ENCODE data around the gene TSG101. TPM values are rescaled to one million over a fixed set of nuclear protein-coding genes. Genes with fewer than 3 reads are reported as not detected.

Gene TSG101, protein sequence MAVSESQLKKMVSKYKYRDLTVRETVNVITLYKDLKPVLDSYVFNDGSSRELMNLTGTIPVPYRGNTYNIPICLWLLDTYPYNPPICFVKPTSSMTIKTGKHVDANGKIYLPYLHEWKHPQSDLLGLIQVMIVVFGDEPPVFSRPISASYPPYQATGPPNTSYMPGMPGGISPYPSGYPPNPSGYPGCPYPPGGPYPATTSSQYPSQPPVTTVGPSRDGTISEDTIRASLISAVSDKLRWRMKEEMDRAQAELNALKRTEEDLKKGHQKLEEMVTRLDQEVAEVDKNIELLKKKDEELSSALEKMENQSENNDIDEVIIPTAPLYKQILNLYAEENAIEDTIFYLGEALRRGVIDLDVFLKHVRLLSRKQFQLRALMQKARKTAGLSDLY
- 100 to 1,000 TPM in 3 of 5 donors, 10 to 100 TPM in 2; 83.8 to 136 (median 114) TPM for polyA plus RNA-seq (ENCODE audit: insufficient read depth in 1 of 5, insufficient read length in 5 of 5, low replicate concordance in 1 of 5)
- long read RNA-seq, donor 1, transcript TSG101-201 (10 exons, 1,824 nt), result major isoform, 35 of 62 reads
- long read RNA-seq, donor 1, partial matches to known transcripts, result 19 of 62 reads
- long read RNA-seq, donor 1, other reads (novel, unspliced or antisense), result 8 of 62 reads
- long read RNA-seq, donor 2, transcript TSG101-201 (10 exons, 1,824 nt), result major isoform, 23 of 35 reads
- long read RNA-seq, donor 2, partial matches to known transcripts, result 7 of 35 reads
- long read RNA-seq, donor 2, other reads (novel, unspliced or antisense), result 5 of 35 reads
- long read RNA-seq, donor 3, transcript TSG101-201 (10 exons, 1,824 nt), result major isoform, 36 of 41 reads
- long read RNA-seq, donor 3, partial matches to known transcripts, result 5 of 41 reads
- long read RNA-seq, donor 3, other reads (novel, unspliced or antisense), result 0 of 41 reads
- long read RNA-seq, donor 4, transcript TSG101-201 (10 exons, 1,824 nt), result major isoform, 18 of 33 reads
- long read RNA-seq, donor 4, partial matches to known transcripts, result 10 of 33 reads
- long read RNA-seq, donor 4, other reads (novel, unspliced or antisense), result 5 of 33 reads
- long read RNA-seq, donor 5, transcript TSG101-201 (10 exons, 1,824 nt), result major isoform, 47 of 57 reads
- long read RNA-seq, donor 5, partial matches to known transcripts, result 0 of 57 reads
- long read RNA-seq, donor 5, other reads (novel, unspliced or antisense), result 9 of 57 reads
- long read RNA-seq, donor 6, transcript TSG101-201 (10 exons, 1,824 nt), result major isoform, 48 of 64 reads
- long read RNA-seq, donor 6, partial matches to known transcripts, result 7 of 64 reads
- long read RNA-seq, donor 6, other reads (novel, unspliced or antisense), result 8 of 64 reads
- long read RNA-seq, donor 7, transcript TSG101-201 (10 exons, 1,824 nt), result major isoform, 31 of 31 reads
- long read RNA-seq, donor 7, partial matches to known transcripts, result 0 of 31 reads
- long read RNA-seq, donor 7, other reads (novel, unspliced or antisense), result 0 of 31 reads
- long read RNA-seq, donor 8, transcript TSG101-201 (10 exons, 1,824 nt), result major isoform, 7 of 13 reads
- long read RNA-seq, donor 8, partial matches to known transcripts, result 0 of 13 reads
- long read RNA-seq, donor 8, other reads (novel, unspliced or antisense), result 6 of 13 reads

DNA sequence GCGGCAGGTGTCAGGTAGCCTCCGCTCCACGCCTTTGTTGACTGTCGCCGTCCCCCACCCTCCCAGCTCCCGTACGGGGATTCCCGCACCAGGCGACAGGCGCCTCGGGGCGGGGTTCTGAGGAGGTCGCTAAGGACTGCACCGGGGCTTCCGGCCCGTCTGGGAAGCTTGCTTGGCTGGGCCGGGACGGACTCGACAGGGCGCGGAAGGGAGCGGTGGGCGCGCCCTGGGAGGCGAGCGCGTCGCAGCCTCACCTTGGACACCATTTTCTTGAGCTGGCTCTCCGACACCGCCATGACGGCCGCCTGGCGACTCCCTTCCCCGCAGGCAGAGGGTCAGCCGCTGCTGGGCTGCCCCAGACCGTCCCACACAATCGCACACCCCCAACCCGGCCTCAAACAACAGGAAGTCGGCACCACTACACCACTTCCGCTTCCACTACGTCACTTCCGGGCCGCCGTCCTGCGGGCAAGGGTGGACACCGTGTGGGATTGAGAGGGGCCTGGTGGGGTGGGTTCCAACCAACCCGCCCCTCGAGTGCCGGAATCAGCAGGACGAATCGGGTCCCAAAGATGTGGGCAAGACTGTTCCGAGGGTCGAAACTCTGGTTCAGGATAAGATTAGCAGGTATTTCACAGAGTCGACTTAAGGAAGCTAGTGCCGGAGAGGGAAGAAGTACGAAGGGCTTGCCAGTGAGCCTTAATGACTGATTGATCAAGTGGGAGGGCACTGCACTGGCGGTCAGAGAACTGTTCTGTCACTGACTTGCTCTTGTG, at the start of gene TSG101:
TSG101 (minus strand) TSS at position 422 of the 776 bp plus-strand sequence; CDS start at position 296, 126 bp downstream.
- DNase-seq, result peak; percentile 94 to 96

DNA sequence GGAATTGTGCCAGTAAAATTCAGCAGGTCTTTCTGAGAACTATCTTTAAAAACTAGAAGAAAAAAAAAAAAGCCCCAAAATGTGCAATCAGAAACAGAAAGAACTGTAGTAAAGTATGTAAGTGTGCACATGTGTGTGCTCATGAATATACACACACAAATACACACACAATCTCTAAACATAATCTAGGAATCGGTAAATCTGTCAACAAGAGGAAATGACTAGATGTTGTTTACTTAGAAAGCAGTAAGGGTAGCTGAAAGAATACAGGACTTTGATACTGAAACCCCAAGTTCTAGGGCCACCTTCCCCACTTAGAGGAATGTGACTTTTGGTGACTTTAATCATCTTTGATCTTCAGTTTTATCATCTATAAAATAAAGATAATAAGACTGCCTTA, 48.6 kb upstream of the TSG101 start:
- DNase-seq, result no peak

DNA sequence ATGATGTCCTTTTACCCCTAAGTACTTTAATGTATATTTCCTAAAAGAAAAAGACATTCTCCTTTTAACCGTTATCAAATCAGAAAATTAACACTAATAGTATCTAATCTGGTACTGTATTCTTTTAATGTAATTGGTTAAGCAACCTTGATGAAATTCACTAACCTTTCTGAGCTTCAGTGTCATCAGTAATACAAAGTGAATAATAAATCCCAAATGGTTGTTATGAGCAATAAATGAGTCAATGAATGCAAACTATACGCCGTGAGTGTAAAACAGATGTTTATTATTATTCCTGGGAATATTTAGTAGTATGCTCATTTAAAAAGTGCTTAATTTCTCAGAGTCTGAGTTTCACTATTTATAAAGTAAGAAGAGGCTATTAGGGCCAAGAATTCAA, 40.3 kb upstream of the TSG101 start:
- DNase-seq, result no peak

- no peak for DNase-seq
Measured at GRCh38 chr11:18566406-18566805, 39.7 kb upstream of the TSG101 start.

DNA sequence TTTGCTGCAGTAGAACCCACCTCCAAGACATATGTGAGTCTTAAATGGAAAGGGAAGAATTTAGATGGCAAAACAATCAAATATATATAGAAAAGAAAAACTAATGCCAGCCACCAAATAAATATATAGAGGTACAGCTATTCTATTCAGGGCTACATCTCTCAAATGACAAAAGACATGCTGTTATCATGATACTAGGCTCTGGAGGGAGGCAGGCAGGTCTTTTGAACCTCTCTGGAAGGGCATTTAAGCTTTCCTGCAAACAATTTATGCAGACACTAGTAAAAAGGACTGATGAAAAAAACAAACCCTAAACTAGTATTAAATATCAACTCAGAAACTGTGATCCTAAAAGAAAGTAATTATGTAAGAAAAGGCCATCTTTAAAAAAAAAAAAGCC, 37.4 kb upstream of the TSG101 start:
- no peak for DNase-seq

DNA sequence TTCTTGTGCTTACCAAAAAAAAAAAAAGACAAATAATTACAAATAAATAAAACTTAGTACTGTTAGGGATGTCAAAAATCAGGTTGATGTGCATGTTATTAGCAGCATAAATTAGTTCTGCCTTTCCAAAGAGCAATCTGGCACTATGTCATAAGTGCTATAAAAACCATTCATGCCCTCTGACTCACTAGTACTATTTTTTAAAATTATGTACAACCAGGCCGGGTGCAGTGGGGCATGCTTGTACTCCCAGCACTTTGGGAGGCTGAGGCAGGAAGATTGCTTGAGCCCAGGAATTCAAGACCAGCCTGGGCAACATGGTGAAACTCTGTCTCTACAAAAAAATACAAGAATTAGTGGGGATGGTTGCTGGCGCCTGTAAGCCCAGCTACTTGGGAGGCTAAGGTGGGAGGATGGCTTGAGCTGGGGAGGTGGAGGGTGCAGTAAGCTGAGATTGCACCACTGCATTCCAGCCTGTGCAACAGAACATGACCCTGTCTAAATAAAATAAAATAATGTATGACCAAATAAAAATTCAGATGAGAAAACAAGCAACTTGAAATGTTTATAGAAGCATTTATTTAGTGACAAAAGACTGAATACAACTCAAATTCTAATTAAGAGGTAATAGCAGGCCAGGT, 36.5 kb upstream of the TSG101 start:
- no peak for DNase-seq

- no peak for DNase-seq
Measured at GRCh38 chr11:18548001-18548400, 21.3 kb upstream of the TSG101 start.

- DNase-seq, result no peak
Measured at GRCh38 chr11:18540207-18541009, 13.7 kb upstream of the TSG101 start.

GRCh38 chr11:18536209-18536608, 9.5 kb upstream of the TSG101 start:
- peak; percentile 18 to 23 for DNase-seq

GRCh38 chr11:18534245-18534644, 7.5 kb upstream of the TSG101 start:
- DNase-seq, result no peak

GRCh38 chr11:18533365-18533764, 6.6 kb upstream of the TSG101 start:
- DNase-seq, result no peak

GRCh38 chr11:18527512-18527911, 770 bp upstream of the TSG101 start:
- DNase-seq, result peak in 1 of 2 donors; percentile 2

DNA sequence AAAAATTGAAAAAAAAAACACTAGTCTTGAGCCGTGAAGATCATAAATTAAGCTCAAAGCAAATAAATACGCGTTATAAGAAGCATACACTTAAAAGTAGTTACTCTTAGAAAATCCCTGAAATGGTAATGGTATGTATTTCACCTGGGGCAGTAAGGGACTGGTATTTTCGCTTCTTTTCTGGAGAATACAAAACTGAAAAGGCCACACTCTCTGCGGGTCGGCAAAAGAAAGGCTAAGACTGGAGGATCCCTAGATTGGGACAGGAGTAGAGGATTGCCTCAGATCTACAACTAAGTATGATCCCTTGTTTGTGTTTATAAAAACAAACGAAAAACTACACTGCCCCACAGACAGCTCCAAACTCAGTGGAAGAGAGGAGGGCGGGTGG, 617 bp downstream of the TSG101 start:
- no peak for DNase-seq

GRCh38 chr11:18524248-18524647, 2.5 kb downstream of the TSG101 start:
- DNase-seq, result no peak

- no peak for DNase-seq
Measured at GRCh38 chr11:18523084-18523483, 3.7 kb downstream of the TSG101 start.

DNA sequence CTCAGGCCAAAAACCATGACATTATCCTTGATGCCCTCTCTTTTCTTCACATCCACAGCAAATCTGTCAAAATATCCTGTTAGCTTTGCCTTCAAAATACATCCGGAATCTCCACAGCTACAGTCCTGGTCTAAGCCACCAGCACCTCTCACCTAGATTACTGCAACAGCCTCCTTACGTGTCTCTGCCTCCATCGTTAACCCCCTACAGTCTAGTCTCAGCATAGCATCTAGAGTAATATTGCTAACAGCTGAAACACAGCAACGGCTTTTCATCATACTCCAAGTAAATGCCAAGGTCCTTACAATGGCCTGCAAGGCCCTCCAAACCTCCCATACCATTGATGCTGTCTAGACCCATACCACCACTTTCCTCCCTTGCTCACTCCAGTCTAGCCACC, 4.4 kb downstream of the TSG101 start:
- DNase-seq, result no peak

GRCh38 chr11:18521122-18521521, 5.6 kb downstream of the TSG101 start:
- no peak for DNase-seq

DNA sequence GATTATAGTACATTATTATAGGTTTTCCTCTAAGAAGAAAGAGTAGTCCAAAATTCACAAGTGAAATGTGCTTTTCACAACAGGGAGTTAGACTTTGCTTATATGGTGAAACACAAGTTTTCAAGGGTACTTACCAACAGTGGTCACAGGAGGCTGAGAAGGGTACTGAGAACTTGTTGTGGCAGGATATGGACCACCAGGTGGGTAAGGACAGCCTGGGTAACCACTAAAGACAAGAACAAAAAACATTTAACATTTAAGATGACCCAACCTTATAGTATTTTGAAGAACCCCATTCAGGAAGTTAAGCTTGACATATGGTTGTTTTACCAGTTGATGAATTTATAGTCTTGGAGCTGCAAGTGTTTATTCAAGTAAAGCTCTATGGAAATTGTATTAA, 24.4 kb downstream of the TSG101 start:
- DNase-seq, result no peak

DNA sequence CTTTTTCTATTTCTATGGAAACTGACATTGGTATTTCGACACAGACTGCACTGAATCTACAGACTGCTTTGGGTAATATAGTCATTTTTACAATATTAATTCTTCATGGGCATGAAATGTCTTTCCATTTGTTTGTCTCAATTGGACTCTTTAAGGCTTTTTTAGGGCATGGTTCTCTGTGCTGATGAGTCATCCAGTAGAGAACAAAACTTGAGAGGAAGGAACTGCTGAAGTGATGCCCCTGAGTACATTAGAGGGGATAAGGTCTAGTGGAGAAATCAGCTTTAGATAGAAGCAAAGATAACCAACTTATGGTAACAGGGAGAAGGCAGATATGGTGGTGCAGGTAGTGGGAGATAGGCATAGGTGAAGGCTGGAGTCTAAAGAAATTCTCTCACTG, 25.1 kb downstream of the TSG101 start:
- DNase-seq, result no peak

Data from right lung (tissue), 10 donors.